NB4 (cell line): Measurements from ENCODE around the gene SRSF12.

ENCODE experiments used
- MYC ChIP-seq: IDR thresholded peaks from 2 replicates; pipeline ENCODE4 v1.6.1; 2011; ENCODE audit warnings: low read depth, low read length
- POLR2A ChIP-seq: IDR thresholded peaks from 2 replicates; pipeline ENCODE4 v1.6.1; 2011; ENCODE audit warnings: mild to moderate bottlenecking; ENCODE audit not compliant: insufficient read length; ENCODE audit errors: extremely low read depth
- TF ChIP-seq, protein P1 (sequence below): IDR thresholded peaks from one replicate; pipeline ENCODE4 v1.5.1; 2012; ENCODE audit warnings: low read depth, low read length
- TF ChIP-seq, protein P2 (sequence below): IDR thresholded peaks from 2 replicates; pipeline ENCODE4 v1.6.1; 2011; ENCODE audit warnings: low read depth, low read length

DNA sequence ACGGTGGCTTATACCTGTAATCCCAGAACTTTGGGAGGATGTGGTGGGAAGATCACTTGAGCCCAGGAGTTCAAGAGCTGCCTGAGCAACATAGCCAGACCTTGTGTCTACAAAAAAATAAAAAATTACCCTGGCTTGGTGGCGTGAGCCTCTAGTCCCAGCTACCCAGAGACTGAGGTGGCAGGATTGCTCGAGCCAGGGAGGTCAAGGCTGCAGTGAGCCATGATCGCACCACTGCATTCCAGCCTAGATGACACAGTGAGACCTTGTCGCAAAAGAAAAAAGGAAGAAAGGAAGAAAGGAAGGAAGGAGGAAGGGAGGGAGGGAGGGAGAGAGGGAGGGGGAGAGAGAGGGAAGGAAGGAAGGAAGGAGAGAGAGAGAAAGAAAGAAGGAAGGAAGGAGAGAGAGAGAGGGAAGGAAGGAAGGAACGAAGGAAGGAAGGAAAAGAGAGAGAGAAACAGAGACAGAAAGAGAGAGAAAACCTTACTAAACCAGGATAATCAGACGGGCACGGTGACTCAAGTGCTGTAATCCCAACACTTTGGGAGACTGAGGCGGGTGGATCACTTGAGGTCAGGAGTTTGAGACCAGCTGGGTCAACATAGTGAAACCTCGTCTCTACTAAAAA lies 48.2 kb downstream of the SRSF12 start:
- TF ChIP-seq, protein P1, sequence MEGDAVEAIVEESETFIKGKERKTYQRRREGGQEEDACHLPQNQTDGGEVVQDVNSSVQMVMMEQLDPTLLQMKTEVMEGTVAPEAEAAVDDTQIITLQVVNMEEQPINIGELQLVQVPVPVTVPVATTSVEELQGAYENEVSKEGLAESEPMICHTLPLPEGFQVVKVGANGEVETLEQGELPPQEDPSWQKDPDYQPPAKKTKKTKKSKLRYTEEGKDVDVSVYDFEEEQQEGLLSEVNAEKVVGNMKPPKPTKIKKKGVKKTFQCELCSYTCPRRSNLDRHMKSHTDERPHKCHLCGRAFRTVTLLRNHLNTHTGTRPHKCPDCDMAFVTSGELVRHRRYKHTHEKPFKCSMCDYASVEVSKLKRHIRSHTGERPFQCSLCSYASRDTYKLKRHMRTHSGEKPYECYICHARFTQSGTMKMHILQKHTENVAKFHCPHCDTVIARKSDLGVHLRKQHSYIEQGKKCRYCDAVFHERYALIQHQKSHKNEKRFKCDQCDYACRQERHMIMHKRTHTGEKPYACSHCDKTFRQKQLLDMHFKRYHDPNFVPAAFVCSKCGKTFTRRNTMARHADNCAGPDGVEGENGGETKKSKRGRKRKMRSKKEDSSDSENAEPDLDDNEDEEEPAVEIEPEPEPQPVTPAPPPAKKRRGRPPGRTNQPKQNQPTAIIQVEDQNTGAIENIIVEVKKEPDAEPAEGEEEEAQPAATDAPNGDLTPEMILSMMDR = no peak
- TF ChIP-seq, protein P2, sequence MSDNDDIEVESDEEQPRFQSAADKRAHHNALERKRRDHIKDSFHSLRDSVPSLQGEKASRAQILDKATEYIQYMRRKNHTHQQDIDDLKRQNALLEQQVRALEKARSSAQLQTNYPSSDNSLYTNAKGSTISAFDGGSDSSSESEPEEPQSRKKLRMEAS = no peak
- TF ChIP-seq POLR2A (no peak), MYC (no peak)
